Muscle of leg (tissue), 16 donors: Measurements from ENCODE around the gene ZNF142. TPM values are rescaled to one million over a fixed set of nuclear protein-coding genes. Genes with fewer than 3 reads are reported as not detected.
"Not testable (repeated sequence)": the region's sequence is repeated elsewhere in the genome, so short reads cannot be mapped to it uniquely, and the experiment has no call there.

Experiments used
- DNase-seq: peaks from one replicate; pipeline ENCODE4 v3.0.0; 2013
- H3K27ac ChIP-seq: one replicate; pipeline ENCODE4 v1.5.1; 2013; ENCODE audit warnings: mild to moderate bottlenecking, low read length, control low read depth
- H3K27me3 ChIP-seq: one replicate; pipeline ENCODE4 v1.6.1; 2013; ENCODE audit warnings: low read length; ENCODE audit not compliant: control insufficient read depth, insufficient read depth
- H3K36me3 ChIP-seq: one replicate; pipeline ENCODE4 v1.6.1; 2013; ENCODE audit warnings: low read length; ENCODE audit not compliant: control insufficient read depth, insufficient read depth
- H3K4me1 ChIP-seq: one replicate; pipeline ENCODE4 v1.6.1; 2013; ENCODE audit warnings: low read length; ENCODE audit not compliant: control insufficient read depth, insufficient read depth
- H3K4me3 ChIP-seq: one replicate; pipeline ENCODE4 v1.5.1; 2013; ENCODE audit warnings: low read length, control low read depth
- H3K9me3 ChIP-seq: replicated peaks from 2 replicates; pipeline ENCODE4 v1.6.1; 2013; ENCODE audit warnings: low read depth, low read length; ENCODE audit not compliant: control insufficient read depth
- WGBS: methylation state at CpG from one replicate; pipeline ENCODE4 v1.1.5; 2013; ENCODE audit warnings: missing lambda C conversion rate; ENCODE audit not compliant: insufficient coverage; 5-methylcytosine and 5-hydroxymethylcytosine counted together
- long read RNA-seq, 11 donors: transcript quantifications; one replicate each; lab custom pipeline, GENCODE V29; 2026
- polyA plus RNA-seq, 8 donors: library from polyadenylated mRNA; unstranded; fragments of 120-200 nt; gene quantifications; one replicate each; pipeline versions ENCODE4 v1.2.1 to v1.2.3, GENCODE V29; 2013; ENCODE audit warnings: inconsistent platforms in 1 of 8, low replicate concordance in 1 of 8; ENCODE audit not compliant: insufficient read length in 8 of 8, insufficient read depth in 1 of 8
- total RNA-seq: library from RNA; stranded (reverse); fragments of 120-200 nt; gene quantifications from one replicate; pipeline ENCODE4 v1.2.4, GENCODE V29; 2013

ZNF142 gene
- total RNA-seq (7.0 TPM), polyA plus RNA-seq (10 to 100 TPM; 10.3 to 17.8 (median 12.4) TPM)
- long read RNA-seq, donor 1: 0 reads
- long read RNA-seq, donor 2: 0 reads
- long read RNA-seq, donor 3: 0 reads
- long read RNA-seq, donor 4: 0 reads
- long read RNA-seq, donor 5, partial matches to known transcripts: 5 of 5 reads
- long read RNA-seq, donor 5, other reads (novel, unspliced or antisense): 0 of 5 reads
- long read RNA-seq, donor 6: 0 reads
- long read RNA-seq, donor 7, partial matches to known transcripts: 5 of 5 reads
- long read RNA-seq, donor 7, other reads (novel, unspliced or antisense): 0 of 5 reads
- long read RNA-seq, donor 8: 0 reads
- long read RNA-seq, donor 9: 0 reads
- long read RNA-seq, donor 10: 0 reads
- long read RNA-seq, donor 11: 0 reads

GRCh38 chr2:218659258-218659987 lies at the start of gene ZNF142, which contains the start of gene BCS1L:
Gene ZNF142 (minus strand): TSS chr2:218659623. CDS start chr2:218656429, 3,194 bp downstream.
Gene BCS1L (plus strand): TSS chr2:218659683. CDS start chr2:218660988, 1,305 bp downstream.
- DNase-seq: peak; percentile 96
- Histone ChIP-seq H3K4me1 (peaks cover 15% of the 10 kb centered on the region), H3K4me3 (peak within 1 kb of the TSS; percentile 92), H3K36me3 (peaks cover 57% of the 10 kb centered on the region), H3K27me3 (no peaks in the 10 kb centered on the region), H3K9me3 (no peaks in the 10 kb centered on the region), H3K27ac (peak within 1 kb of the TSS; percentile 66)
- WGBS: 0% methylated on average over 21 of the region's 49 CpGs

GRCh38 chr2:218708086-218708485 lies 48.7 kb upstream of the ZNF142 start:
- Histone ChIP-seq H3K27ac (no peak overlapping the region), H3K4me1 (peaks cover 10% of the 10 kb centered on the region), H3K4me3 (no peak overlapping the region), H3K36me3 (no peaks in the 10 kb centered on the region), H3K27me3 (peaks cover 2% of the 10 kb centered on the region), H3K9me3 (no peaks in the 10 kb centered on the region)
- DNase-seq: no peak
- WGBS: 100% methylated on average over 3 of the region's 4 CpGs

GRCh38 chr2:218703341-218703740 lies 43.9 kb upstream of the ZNF142 start:
- Histone ChIP-seq H3K9me3 (no peaks in the 10 kb centered on the region), H3K27me3 (no peaks in the 10 kb centered on the region), H3K36me3 (peaks cover 20% of the 10 kb centered on the region), H3K4me3 (no peak overlapping the region), H3K27ac (no peak overlapping the region), H3K4me1 (no peaks in the 10 kb centered on the region)
- WGBS: 87% methylated on average over 4 of the region's 4 CpGs
- DNase-seq: no peak

GRCh38 chr2:218701806-218702205 lies 42.4 kb upstream of the ZNF142 start:
- H3K27me3 ChIP-seq: no peaks in the 10 kb centered on the region
- DNase-seq: no peak
- H3K4me3 ChIP-seq: no peak overlapping the region
- no peak overlapping the region for H3K27ac ChIP-seq
- WGBS: no CpG with 5 or more reads among the region's 2 CpGs
- no peaks in the 10 kb centered on the region for H3K9me3 ChIP-seq
- H3K36me3 ChIP-seq: peaks cover 30% of the 10 kb centered on the region
- no peaks in the 10 kb centered on the region for H3K4me1 ChIP-seq

- DNase-seq: no peak
- Histone ChIP-seq H3K27me3 (no peaks in the 10 kb centered on the region), H3K27ac (no peak overlapping the region), H3K4me3 (no peak overlapping the region), H3K36me3 (peaks cover 44% of the 10 kb centered on the region), H3K9me3 (no peaks in the 10 kb centered on the region), H3K4me1 (no peaks in the 10 kb centered on the region)
- 95% methylated on average over 8 of the region's 8 CpGs for WGBS
Measured at GRCh38 chr2:218698885-218699284, 39.5 kb upstream of the ZNF142 start.

GRCh38 chr2:218694405-218695145 lies 35.2 kb upstream of the ZNF142 start:
- H3K36me3 ChIP-seq: peaks cover 64% of the 10 kb centered on the region
- no peaks in the 10 kb centered on the region for H3K9me3 ChIP-seq
- no peaks in the 10 kb centered on the region for H3K4me1 ChIP-seq
- no peak overlapping the region for H3K27ac ChIP-seq
- 90% methylated on average over 2 of the region's 3 CpGs for WGBS
- no peak overlapping the region for H3K4me3 ChIP-seq
- H3K27me3 ChIP-seq: no peaks in the 10 kb centered on the region
- no peak for DNase-seq

- Histone ChIP-seq H3K27ac (no peak overlapping the region), H3K36me3 (peaks cover 39% of the 10 kb centered on the region), H3K4me3 (no peak overlapping the region), H3K4me1 (no peaks in the 10 kb centered on the region), H3K27me3 (no peaks in the 10 kb centered on the region), H3K9me3 (no peaks in the 10 kb centered on the region)
- peak; percentile 84 for DNase-seq
Measured at GRCh38 chr2:218691234-218691633, 31.8 kb upstream of the ZNF142 start.

- H3K27ac ChIP-seq, H3K4me3 ChIP-seq, H3K9me3 ChIP-seq, H3K4me1 ChIP-seq, H3K27me3 ChIP-seq: not testable (repeated sequence)
- H3K36me3 ChIP-seq: peaks cover 23% of the 10 kb centered on the region
- peak; percentile 95 for DNase-seq
- WGBS: no CpG with 5 or more reads among the region's 5 CpGs
Measured at GRCh38 chr2:218687400-218688060, 28.1 kb upstream of the ZNF142 start.

- no peak overlapping the region for H3K4me3 ChIP-seq
- WGBS: no CpG with 5 or more reads among the region's 3 CpGs
- H3K27me3 ChIP-seq: no peaks in the 10 kb centered on the region
- H3K9me3 ChIP-seq: no peaks in the 10 kb centered on the region
- H3K27ac ChIP-seq: no peak overlapping the region
- peaks cover 32% of the 10 kb centered on the region for H3K36me3 ChIP-seq
- H3K4me1 ChIP-seq: no peaks in the 10 kb centered on the region
- no peak for DNase-seq
Measured at GRCh38 chr2:218680061-218680460, 20.6 kb upstream of the ZNF142 start.
